HG03575 (cell line): ENCODE results near the gene GPR146.

Source experiments
- ATAC-seq: cut with Tn5 transposase; IDR thresholded peaks from one replicate; pipeline ENCODE4 v1.9.1; 2021; ENCODE audit not compliant: unreplicated experiment, insufficient number of reproducible peaks, low FRiP score; ENCODE audit errors: extremely low read depth

The GPR146 gene

DNA sequence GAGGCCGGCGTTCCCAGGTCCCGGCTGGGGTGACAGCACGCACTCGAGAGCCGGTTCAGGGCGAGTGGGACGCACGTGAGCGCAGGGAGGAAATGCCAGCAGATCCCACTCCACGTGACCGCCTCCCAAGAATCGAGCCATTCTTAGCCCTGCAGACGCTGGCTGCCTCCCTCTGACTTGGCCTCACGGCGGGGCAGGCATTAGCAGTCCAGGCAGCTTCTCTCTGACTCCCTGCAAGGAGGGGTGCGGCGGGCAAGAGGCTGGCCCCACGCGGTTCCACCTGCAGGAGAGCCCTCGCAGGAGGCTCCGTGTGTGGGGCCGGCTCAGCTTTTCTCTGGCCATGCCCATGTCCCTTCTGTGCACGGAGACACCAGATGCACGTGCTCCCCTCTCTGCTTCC, 10.1 kb downstream of the GPR146 start:
- no peak for ATAC-seq

DNA sequence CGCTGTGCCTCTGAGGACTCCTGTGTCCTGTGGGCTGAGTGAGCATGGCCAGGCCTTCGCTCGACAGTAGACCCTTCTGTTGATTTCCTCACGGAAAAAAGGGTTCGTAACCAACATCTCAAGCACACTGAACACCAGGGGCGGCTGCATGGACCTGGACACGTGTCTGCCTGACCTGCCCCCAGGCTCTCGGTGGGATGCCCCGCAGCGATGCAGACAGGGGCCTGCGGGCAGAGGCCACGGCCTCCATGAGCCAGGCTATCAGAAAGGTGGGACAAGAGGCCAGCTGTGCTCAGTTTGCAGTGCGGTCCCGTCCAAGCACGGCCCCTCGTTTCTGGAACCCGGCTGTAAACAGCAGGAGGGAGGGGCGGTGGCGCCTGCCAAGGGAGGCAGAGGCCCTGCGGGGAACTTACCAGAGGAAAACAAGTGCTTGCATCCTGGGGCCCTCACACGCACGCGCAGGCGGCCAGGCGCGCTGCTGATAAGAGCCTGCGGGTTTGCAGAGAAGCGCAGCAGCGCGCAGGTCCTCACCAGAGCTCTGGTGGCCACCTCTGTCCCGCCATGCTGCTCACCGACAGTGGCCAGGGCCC, 10.6 kb downstream of the GPR146 start:
- no peak for ATAC-seq

DNA sequence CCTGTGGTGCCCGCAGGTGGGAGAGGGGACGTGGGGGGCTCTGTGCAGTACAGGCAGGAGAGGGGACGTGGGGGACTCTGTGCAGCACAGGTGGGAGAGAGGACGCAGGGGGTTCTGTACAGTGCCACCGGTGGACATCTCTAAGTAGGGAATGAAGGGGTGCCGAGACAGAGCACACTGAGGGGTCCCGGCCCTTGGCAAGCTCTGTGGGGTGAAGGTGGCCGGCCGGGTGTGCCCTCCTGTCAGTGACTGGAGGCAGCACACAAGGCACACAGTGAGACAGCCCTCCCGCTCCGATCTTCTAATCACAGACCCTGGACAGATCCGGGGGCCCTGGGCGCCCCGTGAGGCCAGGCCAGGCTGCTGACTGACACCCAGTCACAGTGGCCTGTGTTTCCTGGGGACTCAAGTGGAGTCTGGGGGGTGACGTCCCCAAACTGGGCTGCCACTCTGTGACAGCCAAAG, 11.2 kb downstream of the GPR146 start:
- ATAC-seq: no peak

DNA sequence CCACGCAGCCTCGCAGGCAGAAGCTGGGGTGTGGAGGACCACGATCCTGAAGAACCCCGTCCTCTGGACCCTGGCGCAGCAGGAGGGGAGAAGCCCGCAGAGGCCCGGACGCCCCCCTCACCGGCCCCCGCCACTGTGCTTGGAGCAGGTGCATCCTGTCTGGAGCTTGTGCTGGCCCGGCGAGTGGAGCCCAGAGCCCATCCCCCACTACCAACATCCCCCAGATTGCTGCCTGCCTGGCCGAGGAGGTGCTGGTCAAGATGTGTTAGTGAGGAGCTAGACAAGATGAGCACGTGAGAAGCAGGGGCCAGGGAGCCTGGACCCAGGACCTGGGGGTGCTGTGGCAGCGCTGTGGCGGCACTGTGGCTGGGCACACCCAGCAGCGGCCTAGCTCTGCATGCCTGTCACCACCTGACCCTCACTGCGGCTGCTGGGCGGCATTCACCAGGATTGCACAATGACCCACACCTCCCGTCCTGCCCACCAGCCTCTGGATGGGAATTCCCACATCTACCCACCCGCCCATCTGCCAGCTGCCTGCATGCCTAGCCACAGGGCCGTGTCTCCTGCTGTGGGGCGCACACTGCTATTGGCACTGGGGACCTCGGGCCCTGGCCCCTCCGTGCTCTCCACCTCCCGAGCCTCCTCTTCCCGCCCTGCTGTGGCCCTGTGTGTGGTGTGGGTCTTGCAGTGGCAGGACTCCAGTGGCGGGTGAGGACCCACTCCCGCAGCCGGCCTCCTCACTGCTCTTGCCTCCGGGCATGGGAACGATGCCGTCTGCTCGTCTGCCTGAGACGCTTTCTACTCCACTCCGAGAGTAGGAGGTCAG, 11.8 kb downstream of the GPR146 start:
- ATAC-seq: no peak

DNA sequence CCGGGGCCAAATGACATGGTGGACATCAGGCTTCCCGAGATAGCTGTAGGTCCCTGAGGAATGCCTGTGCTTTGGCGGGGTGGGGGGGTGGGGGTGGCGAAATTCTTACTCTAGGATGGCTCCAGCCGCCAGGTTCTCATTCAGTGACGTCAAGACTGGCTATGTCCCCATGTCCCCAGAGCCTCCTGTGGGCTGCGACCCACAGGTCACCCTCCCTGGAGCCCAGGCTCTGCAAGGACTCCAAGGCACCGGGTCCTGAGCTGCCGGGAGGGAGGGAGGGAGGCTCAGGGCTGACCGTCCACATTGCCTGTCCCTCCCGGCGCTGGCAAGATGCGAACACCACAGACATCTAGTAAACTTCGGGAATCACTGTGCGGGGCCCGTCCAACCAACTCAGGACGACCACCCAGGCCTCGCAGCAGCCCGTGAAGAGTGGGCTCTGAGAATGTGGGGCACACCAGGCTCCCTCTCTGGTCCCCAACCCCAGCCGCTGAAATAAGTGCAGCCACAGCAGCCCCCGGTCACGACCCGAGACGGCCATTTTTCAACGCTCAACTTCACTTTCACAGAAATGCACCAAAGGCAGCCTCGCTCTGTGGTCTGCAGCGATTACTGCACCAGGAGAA, 12.6 kb downstream of the GPR146 start:
- no peak for ATAC-seq

DNA sequence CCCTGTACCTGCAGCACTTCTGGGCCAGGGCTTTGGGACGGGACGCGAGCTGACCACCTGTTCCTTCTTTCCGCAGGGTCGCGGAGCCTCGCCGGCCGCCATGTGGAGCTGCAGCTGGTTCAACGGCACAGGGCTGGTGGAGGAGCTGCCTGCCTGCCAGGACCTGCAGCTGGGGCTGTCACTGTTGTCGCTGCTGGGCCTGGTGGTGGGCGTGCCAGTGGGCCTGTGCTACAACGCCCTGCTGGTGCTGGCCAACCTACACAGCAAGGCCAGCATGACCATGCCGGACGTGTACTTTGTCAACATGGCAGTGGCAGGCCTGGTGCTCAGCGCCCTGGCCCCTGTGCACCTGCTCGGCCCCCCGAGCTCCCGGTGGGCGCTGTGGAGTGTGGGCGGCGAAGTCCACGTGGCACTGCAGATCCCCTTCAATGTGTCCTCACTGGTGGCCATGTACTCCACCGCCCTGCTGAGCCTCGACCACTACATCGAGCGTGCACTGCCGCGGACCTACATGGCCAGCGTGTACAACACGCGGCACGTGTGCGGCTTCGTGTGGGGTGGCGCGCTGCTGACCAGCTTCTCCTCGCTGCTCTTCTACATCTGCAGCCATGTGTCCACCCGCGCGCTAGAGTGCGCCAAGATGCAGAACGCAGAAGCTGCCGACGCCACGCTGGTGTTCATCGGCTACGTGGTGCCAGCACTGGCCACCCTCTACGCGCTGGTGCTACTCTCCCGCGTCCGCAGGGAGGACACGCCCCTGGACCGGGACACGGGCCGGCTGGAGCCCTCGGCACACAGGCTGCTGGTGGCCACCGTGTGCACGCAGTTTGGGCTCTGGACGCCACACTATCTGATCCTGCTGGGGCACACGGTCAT, 13.3 kb downstream of the GPR146 start:
- no peak for ATAC-seq

DNA sequence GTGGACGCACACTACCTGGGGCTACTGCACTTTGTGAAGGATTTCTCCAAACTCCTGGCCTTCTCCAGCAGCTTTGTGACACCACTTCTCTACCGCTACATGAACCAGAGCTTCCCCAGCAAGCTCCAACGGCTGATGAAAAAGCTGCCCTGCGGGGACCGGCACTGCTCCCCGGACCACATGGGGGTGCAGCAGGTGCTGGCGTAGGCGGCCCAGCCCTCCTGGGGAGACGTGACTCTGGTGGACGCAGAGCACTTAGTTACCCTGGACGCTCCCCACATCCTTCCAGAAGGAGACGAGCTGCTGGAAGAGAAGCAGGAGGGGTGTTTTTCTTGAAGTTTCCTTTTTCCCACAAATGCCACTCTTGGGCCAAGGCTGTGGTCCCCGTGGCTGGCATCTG, 14.0 kb downstream of the GPR146 start:
- ATAC-seq: no peak

DNA sequence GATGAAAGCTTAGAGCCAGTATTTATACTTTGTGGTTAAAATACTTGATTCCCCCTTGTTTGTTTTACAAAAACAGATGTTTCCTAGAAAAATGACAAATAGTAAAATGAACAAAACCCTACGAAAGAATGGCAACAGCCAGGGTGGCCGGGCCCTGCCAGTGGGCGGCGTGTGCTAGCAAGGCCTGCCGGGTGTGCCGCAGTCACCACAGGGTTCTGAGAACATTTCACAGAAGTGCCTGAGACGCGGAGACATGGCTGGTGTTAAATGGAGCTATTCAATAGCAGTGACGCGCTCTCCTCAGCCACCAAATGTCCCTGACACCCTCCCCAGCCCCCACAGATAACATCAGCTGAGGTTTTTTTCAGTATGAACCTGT, 14.5 kb downstream of the GPR146 start:
- ATAC-seq: no peak

DNA sequence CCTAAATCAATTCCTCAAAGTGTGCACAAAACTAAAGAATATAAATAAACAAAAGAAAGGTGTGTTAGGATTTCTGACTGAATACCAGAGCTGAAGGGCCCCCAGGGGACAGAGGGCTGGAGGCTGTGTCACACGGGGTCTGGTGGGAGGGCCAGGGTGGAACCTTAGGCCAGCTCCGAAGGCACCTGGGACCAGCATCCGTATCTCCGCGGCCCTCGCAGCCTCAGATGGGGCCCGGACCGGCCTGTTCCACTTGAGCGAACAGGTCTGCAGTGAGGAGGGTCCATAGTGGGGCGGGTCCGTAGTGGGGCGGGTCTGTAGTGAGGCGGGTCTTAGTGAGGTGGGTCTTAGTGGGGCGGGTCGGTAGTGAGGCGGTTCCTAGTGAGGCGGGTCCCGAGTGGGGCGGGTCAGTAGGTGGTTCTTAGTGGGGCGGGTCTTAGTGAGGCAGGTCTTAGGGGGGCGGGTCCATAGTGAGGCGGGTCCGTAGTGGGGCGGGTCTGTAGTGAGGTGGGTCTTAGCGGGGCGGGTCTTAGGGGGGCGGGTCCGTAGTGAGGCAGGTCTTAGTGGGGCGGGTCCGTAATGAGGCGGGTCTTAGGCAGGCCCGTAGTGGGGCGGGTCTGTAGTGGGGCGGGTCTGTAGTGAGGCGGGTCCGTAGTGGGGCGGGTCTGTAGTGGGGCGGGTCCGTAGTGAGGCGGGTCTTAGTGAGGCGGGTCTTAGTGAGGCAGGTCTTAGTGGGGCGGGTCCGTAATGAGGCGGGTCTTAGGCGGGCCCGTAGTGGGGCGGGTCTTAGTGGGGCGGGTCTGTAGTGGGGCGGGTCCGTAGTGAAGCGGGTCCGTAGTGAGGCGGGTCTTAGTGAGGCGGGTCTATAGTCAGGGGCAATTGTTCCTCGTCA, 15.1 kb downstream of the GPR146 start:
- no peak for ATAC-seq

DNA sequence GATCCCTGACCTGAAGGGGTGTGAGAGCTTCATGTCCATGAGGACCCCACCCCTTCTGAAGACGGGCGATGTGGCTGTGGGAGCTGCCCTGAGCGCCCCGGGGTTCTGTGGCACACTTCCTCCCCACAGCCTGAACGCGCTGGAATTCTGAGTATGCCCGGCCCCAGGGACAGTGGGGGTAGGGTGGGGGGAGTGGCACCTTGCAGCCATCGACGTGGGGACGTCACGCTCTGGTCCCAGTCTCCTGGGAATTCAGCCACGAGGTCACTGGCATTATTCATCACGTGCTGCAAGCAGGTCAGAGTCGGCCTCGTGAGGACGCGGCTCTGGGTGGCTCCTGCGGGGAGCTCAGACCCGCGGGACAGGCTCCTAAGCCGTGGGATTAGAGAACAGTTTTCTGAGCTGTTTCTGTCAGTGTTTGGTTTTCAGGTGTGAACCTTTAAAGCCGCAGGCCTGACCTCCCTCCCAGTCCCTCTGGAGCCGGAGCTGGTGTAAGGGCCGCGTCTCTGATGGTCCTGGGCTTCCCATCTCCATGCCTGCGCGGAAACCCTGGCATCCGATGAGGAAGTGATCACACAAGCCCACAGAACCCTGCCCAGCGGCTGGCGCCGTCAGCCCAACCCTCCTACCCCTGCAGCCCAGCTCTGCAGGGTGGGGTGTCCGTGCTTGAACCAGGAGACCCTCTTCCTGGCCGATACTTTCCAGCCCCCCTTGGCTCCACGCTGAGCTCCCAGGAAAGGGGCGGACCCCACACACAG, 16.1 kb downstream of the GPR146 start:
- ATAC-seq: no peak

DNA sequence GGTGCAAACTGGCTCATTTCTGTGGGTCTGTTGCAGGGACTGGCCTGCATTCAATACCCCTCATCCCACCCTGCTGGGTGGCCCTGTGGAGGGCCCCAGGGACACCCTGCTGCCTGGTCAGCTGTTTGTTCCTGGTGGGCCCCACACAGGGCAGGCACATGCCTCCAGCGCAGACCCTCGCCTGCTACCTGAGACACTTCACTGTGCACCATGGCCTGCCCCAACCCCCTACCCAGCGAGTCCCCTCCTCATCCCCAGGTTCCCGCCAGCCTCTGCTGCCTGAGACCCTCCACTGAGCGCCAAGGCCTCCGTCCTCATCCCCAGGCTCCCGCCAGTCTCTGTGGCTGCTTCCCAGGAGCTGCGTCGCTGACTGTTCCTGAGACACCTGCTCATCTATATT, 16.8 kb downstream of the GPR146 start:
- ATAC-seq: no peak

DNA sequence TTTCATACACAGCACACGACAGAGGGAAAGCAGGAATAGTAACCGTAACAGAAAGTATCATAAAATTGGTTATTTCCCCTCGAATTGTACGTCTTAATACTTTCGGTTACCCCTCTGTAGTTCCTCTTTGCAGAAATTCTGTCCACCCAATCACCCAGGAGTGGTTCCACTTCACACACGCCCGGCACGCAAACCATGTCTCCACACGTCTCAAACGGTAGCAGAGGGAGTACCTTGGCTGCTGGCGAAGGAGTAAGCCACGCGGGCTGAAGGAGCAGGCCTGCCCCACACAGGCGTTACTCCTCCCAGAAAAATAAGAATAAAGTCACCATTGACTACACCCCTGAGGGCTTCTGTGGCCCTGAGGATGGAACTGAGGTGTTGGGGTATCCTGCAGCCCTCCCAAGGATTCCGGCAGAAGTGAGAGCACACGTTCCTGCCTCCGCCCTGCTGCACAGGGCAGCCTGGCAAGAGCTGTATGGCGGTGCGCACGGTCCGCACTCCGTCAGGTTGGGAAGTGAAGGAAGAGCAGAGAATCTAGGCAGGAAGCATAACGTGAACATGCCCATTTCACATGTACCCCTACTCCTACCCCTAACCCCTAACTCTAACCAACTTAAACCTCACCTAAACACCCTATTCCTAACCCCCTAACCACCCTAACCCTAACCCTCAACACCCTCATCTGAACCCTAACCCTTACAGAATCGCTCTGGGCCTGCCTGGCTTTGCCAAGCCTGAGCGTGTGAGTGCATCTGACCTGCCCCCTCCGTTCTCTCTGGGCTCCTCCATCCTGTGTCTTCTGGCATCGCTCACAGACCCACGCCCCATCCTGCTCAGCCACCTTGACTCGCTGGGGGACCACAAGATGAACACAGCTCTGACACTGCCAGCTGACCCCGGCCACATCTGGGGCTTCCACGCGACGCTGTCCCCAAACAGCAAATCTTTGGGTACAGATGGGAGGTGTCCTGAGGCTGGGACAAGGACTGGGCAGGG, 18.2 kb downstream of the GPR146 start:
- no peak for ATAC-seq

DNA sequence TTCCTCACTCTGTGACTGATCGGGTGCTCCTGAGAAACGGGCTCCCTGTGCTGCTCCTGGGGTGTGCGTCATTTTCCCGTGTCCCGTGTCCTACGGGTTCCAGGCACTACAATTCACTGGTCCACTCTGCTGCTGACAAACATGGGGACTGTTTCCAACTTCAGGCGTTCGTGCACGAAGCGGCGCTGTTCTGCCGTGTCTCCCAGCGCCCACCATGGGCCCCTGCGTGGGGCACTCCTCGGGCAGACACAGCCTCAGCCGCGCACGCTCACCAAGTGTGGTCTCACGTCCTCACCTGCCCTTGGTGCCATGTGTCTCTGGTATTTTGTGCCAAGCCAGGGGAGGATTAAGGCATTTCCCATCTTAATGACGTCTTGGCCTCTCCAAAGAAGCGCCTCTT, 19.0 kb downstream of the GPR146 start:
- ATAC-seq: no peak

DNA sequence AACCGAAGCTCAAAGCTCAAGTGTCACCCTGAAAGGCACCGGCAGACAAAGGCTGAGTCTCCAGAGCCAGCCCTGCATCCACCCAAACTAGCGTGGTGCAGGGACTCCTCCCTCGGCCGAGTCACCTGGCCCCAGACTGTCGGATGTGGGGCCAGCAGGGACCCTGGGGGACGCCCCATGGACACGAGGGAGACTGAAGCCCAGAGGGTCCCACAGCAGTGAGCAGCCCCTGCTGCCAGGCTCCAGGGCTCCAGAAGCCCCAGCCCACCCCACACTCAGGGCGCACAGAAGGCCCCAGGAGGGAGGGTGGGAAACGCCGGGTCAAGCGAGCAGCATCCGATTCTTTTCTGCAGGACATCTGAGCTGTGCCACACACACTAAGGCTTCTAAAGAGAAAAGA, 20.2 kb downstream of the GPR146 start:
- ATAC-seq: no peak

DNA sequence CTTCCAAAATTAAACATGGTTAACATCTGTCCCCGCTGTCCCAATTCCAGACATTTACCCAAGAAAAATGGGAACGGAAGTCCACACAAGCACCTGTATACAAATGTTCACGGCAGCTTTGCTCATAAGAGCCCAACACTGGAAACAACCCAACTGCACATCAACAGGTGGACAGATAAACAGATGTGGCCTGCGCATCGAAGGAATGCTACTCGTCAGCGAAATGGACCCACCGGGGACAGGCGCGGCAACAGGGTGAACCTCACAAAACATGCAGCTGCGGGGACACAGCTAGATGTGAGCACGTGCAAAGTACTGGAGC, 20.9 kb downstream of the GPR146 start:
- no peak for ATAC-seq

DNA sequence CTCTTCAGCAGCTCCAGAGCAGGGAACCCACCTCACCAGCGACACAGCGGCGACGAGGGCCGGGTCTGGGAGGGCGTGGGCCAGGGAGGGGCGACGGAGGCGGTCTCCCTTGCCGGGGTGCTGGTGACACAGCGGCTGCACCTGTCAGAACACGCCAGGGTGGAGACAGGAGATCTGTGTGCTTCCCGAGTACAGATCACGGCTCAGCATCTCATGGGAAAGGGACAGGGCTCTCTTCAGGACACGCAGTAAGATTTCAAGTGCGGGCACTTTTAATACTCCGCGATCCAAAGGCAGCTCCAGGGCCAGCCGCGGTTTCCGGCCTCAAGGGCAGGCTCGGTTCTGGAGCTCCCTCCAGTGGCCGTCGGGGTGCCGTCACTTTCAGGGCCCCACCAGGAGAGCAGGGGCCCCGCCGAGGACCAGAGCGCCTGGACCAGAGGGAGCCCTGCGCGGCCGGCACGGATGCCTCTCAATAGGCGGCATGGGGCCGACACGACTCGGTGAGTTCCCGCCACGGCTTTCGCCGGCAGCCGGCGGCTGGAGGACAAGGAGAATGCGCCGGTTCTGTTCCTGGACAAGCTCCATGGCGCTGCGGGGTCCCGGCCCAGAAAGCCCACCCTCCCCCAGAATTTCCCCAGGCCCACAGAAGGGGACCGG, 21.4 kb downstream of the GPR146 start:
- no peak for ATAC-seq
